ENCODE results near the gene MCM5. TPM values are rescaled to one million over a fixed set of nuclear protein-coding genes. Genes with fewer than 3 reads are reported as not detected.

The MCM5 gene
- total RNA-seq, 6 experiments from 2014 or later = 6.7 to 35.9 (median 13.4) TPM

DNA sequence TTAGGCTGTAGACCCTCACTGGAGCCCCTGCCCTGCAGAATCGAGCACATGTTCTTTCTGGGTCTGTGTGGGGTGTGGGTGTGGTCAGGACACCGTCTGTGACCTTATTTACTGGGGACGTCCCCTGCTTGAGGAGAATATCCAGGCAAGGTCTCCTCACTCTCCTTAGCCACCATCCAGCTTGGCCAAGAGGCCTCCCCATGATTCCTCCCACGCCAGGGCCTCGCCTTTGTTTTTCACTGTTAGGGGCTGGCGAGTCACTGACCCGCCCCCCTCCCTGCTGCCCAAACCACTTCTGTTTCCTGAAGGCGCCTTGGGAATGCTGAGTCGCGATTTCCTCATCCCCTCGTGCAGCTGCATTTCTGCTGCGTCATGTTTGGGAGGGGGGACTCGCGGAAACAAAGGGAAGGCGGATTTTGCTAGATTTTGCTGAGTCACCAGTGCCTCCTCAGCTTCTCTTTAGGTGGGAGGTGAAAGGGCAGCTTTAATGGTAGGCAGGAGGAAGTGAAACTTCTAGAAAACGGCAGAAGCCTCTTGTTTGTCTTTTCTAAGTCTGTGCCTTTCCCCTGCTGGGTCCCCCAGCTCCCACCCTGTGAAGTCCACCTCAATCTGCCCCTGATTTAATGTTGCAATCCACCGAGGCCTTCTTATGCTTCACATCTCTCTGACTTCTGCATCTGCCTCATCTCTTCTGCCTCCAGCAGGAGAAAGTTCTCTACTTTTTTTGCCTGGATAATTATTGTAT is 23.0 kb upstream of the MCM5 start:
- ATAC-seq (peak; percentile 3 to 28 (median 15)), DNase-seq (peak; percentile 84 to 88 (median 87))
- Histone ChIP-seq H3K27ac (peak overlapping the region; percentile 12 to 74 (median 70)), H3K36me3 (no peaks in the 10 kb centered on the region), H3K4me3 (no peak overlapping the region), H3K27me3 (no peaks in the 10 kb centered on the region), H3K9me3 (no peaks in the 10 kb centered on the region), H3K4me1 (peaks cover 0 to 52% (median 15%) of the 10 kb centered on the region in 4 donors)
- intact Hi-C loops (cut with DNase I) = no loop called here
- TF ChIP-seq POLR2A (IDR thresholded peaks at IDR 0.05) = no peak
- TF ChIP-seq, protein P1, sequence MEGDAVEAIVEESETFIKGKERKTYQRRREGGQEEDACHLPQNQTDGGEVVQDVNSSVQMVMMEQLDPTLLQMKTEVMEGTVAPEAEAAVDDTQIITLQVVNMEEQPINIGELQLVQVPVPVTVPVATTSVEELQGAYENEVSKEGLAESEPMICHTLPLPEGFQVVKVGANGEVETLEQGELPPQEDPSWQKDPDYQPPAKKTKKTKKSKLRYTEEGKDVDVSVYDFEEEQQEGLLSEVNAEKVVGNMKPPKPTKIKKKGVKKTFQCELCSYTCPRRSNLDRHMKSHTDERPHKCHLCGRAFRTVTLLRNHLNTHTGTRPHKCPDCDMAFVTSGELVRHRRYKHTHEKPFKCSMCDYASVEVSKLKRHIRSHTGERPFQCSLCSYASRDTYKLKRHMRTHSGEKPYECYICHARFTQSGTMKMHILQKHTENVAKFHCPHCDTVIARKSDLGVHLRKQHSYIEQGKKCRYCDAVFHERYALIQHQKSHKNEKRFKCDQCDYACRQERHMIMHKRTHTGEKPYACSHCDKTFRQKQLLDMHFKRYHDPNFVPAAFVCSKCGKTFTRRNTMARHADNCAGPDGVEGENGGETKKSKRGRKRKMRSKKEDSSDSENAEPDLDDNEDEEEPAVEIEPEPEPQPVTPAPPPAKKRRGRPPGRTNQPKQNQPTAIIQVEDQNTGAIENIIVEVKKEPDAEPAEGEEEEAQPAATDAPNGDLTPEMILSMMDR (IDR thresholded peaks at IDR 0.05) = no peak
- 42% methylated on average over 16 of the region's 17 CpGs for WGBS (ENCODE audit: insufficient coverage, low coverage, low lambda C conversion rate, missing lambda C conversion rate)

DNA sequence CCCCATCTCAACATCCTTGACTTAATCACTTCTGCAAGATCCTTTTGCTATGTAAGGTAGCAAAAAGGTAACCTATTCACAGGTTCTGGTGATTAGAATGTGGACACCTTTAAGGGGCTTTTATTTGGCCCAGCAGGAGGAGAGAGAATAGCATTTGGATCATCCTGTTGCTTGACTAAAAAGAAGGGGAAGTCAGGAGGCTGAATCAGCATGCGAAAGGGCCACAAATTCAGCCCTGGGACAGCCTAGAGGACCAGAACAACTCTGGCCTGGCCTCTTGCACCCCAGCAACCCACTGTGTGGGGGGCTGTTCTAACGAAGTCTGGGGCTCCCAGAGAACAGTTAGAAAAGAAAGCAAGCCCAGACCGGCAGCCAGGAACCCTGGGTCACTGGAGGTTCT is 22.2 kb upstream of the MCM5 start:
- Histone ChIP-seq H3K4me1 (peaks cover 0 to 55% (median 13%) of the 10 kb centered on the region in 4 donors), H3K9me3 (no peaks in the 10 kb centered on the region), H3K36me3 (no peaks in the 10 kb centered on the region), H3K27ac (peak overlapping the region; percentile 12 to 74 (median 70)), H3K4me3 (no peak overlapping the region), H3K27me3 (no peaks in the 10 kb centered on the region)
- 100% methylated on average over 1 of the region's 3 CpGs for WGBS (ENCODE audit: insufficient coverage, low coverage, low lambda C conversion rate, missing lambda C conversion rate)
- ATAC-seq = no peak
- intact Hi-C loops (cut with DNase I) = no loop called here
- DNase-seq = no peak
- TF ChIP-seq, protein P1 (IDR thresholded peaks at IDR 0.05) = no peak
- TF ChIP-seq POLR2A (IDR thresholded peaks at IDR 0.05) = no peak

DNA sequence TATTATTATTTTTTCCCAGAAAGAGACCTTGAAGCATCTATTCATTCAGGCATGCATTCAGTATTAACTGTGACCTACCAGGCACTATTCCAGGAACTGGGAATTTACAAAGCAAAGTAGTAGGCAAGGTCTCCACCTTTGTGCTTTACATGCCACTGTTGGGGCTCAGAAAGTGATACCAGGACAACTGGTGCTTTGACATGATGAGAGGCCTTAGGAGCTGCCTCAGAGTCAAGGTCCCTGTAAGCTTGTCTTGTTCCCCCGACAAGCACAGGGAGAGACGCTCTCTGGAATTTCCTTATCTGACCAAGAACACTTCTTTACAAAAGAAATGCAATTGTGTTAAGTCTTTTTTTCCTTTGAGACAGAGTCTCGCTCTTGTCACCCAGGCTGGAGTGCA is 21.3 kb upstream of the MCM5 start:
- intact Hi-C loops (cut with DNase I) = no loop called here
- TF ChIP-seq, protein P1 (IDR thresholded peaks at IDR 0.05) = no peak
- TF ChIP-seq POLR2A (IDR thresholded peaks at IDR 0.05) = no peak
- 81% methylated on average over 2 of the region's 3 CpGs for WGBS (ENCODE audit: insufficient coverage, low coverage, low lambda C conversion rate, missing lambda C conversion rate)
- Histone ChIP-seq H3K27ac (peak overlapping the region in 1 of 3 donors; percentile 74), H3K9me3 (no peaks in the 10 kb centered on the region), H3K36me3 (peaks cover 0 to 7% (median 0%) of the 10 kb centered on the region in 4 donors), H3K27me3 (no peaks in the 10 kb centered on the region), H3K4me1 (peaks cover 0 to 64% (median 16%) of the 10 kb centered on the region in 4 donors), H3K4me3 (no peak overlapping the region)
- DNase-seq = no peak
- no peak for ATAC-seq

DNA sequence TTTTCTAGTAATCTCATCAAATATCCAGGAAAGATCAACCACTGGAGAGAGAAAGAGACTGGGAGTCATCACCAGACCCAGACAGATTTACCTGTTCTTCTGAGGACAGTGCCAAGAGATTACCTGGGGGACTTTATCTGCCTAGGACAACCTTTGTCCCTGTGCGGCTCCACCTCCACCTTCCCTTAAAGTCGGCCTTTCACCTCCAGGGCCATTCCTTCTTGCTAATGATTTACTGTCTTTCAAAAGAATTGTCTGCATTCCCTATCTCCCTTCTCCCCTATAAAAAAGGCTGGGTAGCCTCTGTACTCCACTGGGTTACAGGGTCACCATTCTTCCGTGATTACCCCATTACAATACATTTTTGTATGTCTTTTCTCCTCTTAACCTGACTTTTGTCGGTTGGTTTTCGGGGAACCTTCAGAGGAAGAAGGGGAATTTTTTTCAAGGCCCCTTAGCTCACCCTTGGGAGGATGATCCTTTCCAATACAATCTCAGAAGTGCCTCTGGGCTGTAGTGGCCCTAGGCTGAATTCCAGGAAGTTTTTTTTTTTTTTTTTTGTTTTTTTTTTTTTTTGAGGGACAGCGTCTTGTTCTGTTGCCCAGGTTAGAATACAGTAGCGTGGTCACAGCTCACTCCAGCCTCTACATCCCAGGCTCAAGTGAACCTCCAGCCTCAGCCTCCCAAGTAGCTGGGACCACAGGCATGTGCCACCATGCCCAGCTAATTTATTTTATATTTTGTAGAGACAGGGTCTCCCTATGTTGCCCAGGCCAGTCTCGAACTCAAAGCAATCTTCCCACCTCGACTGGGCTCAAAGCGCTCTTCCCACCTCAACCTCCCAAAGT is 20.6 kb upstream of the MCM5 start:
- DNase-seq = no peak
- Histone ChIP-seq H3K4me1 (peaks cover 0 to 71% (median 20%) of the 10 kb centered on the region in 4 donors), H3K27me3 (no peaks in the 10 kb centered on the region), H3K36me3 (peaks cover 0 to 8% (median 0%) of the 10 kb centered on the region in 4 donors), H3K27ac (peak overlapping the region in 2 of 3 donors; percentile 69 to 74), H3K4me3 (no peak overlapping the region), H3K9me3 (no peaks in the 10 kb centered on the region)
- ATAC-seq = peak in 1 of 4 donors; percentile 34
- WGBS (ENCODE audit: insufficient coverage, low coverage, low lambda C conversion rate, missing lambda C conversion rate) = 61% methylated on average over 9 of the region's 10 CpGs
- TF ChIP-seq, protein P1 (IDR thresholded peaks at IDR 0.05) = no peak
- no peak for TF ChIP-seq POLR2A (IDR thresholded peaks at IDR 0.05)
- intact Hi-C loops (cut with DNase I) = no loop called here
